GM21723 (cell line): ENCODE data around the gene TCHH.
"Not testable (repeated sequence)": the region's sequence is repeated elsewhere in the genome, so short reads cannot be mapped to it uniquely, and the experiment has no call there.

Experiments used
- ATAC-seq: cut with Tn5 transposase; IDR thresholded peaks from one replicate; pipeline ENCODE4 v1.9.1; 2021; ENCODE audit warnings: mild to moderate bottlenecking, moderate library complexity; ENCODE audit not compliant: unreplicated experiment

Gene TCHH

DNA sequence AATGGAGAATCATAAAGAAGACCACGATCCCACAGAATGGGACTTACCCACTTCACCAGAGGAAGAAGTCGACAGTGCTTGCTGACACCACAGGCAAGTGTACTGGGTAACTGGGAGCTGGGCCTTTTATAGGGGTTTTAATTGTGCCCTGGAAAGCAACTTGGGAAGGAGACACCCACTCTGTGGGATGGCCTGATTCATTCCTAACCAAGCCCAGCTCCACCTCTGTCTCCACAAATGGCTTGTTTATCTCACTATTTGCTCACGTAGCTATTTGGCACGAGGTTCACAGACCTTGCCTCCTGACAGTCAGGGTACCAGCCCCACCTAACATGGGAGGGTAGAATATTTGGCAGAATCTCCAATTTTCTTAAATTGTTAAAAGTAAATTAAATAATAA, at the start of gene TCHH:
TSS of gene TCHH (minus strand) at position 101 of the 400 bp plus-strand sequence. CDS start 1,364 bp downstream, outside the sequence.
- no peak for ATAC-seq

DNA sequence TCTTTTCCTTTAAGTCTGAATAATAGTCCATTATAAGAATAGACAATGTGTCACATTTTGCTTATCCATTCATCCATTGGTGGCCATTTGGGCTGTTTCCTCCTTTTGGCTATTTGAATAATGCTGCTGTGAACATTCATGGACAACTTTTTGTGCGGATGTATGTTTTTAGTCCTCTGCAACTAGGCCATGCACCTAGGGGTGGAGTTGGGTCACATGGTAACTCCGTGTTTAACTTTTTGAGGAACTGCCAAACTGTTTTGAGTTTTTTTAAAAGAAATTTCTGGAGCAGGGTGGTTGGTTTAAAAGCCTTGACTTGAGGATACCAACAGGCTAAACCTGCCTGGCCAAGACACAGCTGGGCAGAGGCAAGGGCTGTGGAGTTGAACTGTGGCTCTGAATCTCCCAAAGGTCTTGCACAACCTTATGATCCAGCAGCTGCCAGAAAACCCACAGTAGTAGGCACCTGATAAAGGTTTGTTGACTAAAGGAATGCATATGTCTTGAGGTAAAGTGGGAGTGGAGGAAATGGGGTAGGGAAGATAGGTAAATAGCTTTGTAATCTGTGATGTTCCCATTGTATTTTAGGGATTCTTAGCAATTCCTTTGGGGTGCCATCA, 49.4 kb upstream of the TCHH start:
- no peak for ATAC-seq

GRCh38 chr1:152162792-152163463, 47.7 kb upstream of the TCHH start:
- no peak for ATAC-seq

DNA sequence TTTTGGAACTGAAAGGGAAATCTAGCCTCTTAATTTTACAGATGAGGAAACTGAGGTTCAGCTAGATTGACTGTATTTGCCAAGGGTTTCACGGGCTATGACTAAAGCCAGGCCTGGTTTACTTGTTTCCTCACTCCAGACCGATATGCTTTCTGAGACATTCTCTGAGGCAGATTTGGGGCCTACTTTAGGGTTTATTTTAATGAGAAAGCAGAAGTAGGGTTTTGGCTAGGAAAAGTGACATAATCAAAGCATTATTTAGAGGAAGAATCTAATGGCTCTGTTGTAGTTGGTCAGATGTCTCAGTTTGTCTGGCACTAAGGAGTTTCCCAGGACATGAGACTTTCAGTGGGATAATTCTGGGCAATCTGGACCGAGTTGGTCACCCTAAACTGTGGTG, 45.3 kb upstream of the TCHH start:
- no peak for ATAC-seq

- ATAC-seq = no peak
Observed at GRCh38 chr1:152159144-152159543, 43.9 kb upstream of the TCHH start, which contains the start of gene RPTN. Gene RPTN, minus strand, starts transcription at chr1:152159228. Its CDS starts 1,339 bp downstream, at chr1:152157889.

DNA sequence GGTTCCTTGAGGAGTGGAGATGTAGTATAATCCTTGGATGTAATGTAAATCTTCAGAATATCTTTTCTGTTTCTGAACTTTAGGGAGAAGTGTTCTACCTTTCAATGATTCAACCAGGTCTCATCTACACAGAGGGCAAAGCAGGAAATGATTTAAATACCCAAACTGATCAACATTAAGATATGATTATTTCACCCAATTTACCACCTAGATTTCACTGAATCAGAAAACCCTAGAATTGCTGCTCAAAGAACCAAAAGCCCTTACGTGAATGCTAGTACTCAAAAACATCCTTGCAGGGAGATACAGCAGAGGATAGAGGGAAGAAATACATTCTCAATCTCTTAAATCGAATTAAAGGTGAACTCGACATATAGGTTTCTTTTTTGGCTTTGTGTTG, 38.8 kb upstream of the TCHH start:
- no peak for ATAC-seq

- no peak for ATAC-seq
Observed at GRCh38 chr1:152151646-152152045, 36.4 kb upstream of the TCHH start.

GRCh38 chr1:152148981-152149380, 33.7 kb upstream of the TCHH start:
- ATAC-seq = no peak

DNA sequence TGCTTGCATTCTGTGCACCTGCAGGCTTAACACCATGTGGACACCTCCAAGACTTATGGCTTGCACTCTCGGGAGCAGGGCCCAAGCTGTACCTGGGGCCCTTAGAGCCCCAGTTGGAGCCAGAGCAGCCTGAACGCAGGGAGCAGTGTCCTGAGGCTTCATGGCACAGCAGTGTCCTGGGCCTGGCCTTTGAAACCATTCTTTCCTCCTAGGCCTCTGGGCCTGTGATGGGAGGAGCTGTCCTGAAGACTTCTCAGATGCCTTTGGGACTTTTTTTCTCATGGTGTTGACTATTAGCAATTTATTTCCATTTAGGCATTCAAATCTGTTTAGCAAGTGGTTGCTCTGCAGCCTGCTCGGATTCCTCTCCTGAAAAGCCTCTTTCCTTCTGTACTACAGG, 32.8 kb upstream of the TCHH start:
- ATAC-seq = no peak

GRCh38 chr1:152145769-152146168, 30.5 kb upstream of the TCHH start:
- ATAC-seq = no peak

GRCh38 chr1:152144674-152145183, 29.5 kb upstream of the TCHH start:
- not testable (repeated sequence) for ATAC-seq

DNA sequence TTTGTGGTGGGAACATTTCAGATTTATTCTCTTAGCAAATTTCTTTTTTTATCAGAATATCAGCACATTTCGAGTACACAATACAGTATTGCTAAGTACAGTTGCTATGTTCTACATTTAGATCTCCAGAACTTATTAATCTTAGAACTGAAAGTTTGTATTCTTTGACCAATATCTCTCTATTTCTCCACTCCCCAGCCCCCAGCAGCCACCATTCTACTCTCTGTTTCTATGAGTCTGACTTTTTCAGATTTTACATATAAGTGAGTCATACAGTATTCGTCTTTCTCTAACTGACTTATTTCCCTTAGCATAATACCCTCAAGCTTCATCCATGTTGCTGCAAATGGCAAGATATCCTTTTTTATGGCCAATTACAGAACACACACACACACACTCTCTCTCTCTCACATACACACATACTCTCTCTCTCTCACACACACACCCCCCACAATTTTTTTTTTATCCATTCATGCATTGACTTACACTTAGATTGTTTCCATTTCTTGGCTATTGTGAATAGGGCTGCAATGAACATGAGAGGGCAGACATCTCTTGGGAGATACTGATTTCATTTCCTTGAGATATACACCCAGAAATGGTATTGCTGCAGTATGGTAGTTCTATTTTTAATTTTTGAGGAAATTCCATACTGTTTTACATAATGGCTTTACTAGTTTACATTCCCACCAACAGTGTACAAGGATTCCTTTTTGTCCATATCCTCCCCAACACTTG, 28.1 kb upstream of the TCHH start:
- peak; percentile 73 for ATAC-seq

GRCh38 chr1:152141971-152142584, 26.8 kb upstream of the TCHH start:
- no peak for ATAC-seq

DNA sequence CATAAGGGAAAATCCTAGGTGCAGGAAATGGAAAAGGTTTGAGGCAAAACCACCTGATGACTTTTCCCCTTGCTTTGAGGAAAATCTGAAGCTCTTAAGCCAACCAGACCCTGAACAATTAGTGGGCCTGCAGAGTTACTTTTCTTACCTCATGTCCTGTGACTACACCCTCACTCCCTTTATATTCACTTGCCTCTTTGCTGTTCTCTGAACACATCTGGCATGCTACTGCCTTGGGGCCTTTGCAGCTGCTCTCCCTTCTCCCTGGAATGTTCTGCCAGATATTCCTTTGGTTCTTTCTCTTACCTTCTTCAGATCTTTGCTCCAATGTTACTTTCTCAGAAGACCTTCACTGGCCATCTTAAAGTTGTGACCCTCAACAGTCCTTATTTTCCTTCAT, 22.0 kb upstream of the TCHH start:
- ATAC-seq = no peak

DNA sequence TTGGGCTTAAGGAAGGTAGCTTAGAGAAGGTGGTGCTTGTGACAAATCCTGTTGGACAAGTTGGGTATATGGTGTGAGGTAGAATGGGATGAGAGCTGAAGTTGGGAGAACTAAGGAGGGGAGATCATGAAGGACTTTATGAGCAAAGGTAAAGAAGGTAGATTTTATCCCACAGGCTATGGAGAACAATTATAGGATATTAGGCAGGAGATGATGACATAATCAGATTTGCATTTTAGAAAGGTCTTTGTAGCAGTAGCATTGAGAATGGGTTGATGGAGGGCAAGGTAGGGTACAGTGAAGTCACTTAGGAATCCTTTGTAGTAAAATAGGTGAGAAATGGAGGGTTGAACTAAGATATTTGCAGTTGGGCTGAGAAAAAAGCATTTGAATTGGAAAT, 14.9 kb upstream of the TCHH start:
- no peak for ATAC-seq

DNA sequence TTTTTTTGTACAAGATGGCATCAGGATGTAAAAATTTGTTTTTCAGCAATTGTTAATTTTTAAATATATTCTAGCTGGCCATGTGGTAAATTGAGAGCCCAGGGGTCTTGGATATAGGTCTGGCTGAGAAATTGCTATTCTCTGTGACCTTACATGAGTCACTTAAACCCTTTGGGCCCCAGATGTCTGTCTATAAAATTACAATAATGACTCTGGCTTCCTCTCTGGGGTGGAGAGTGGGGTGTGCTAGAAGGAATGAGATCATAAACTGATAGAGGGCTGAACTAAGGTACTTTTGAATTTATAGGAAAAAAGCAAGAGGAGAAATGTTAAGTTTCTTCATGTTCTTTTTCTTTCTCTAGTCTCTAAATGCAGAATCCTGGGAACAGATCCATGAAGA, 12.4 kb upstream of the TCHH start:
- ATAC-seq = no peak

DNA sequence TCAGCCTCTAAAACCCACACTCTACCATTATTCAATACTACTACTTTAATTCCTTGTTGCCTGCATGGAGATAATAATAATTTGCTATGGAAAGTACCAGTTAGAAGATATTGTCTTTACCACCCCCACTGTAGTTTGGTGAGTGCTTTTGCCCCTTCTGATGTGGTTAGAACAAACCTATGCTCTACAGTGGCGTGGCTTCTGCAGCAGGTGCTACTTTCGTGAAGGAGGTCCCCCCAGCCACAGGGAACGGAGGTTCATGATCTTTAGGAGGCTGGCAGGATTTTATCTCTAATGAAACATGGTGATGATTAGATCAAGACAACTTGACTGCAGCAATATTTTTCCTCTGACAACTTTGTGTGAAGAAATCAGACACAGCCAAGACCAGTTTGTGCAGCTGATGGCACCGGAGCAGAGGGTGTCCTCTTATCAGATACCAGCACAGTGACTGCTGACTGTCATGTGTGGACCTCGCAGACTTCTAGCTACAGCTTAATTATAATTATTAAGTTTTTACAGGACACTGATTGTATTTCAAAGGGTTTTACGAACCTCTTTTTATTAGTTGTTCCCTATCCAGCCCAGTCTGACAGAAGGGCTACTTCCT, 10.7 kb upstream of the TCHH start:
- ATAC-seq = no peak

DNA sequence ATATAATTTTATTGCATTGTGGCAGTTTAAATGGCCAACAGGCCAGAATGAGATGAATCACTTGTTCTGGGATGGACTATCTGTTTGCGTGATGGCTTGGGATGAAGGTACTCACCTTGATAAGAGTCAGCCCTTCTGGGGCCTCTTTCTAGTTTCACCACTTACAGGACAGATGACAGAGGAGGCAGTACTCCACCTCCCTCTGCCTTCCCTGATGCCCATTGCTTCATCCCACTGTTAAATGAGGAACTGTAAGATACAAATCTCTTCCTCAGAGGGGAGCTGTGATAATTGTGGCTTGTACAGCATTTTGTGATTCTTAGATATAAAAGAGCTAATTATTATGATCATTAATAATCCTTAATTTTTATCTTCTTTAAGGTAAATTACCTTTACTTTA, 3.7 kb upstream of the TCHH start:
- no peak for ATAC-seq

DNA sequence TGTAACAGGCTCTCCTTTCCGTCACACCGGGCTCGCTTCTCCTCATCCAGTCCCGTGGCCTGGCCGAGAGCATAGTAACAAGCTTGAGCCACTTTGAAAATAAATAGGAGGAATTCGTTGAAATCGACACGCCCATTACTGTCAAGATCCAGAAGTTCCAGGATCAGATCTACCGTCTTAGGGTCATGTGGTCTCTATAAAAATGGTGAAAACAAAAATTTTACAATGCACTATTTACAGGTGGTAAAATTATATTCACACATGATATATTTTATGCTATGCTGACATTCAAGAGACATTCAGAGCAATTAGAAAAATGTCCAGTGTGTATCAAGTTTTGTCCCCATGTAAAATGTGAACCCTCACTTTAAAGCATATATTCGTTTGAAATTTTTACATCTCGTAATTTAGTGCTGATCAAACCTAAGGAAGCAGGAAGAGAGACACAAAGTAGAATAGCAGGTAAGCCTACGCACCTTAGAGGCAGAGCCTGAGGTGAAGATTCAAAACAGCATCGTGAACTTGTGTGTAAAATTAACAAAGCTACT, 2.3 kb downstream of the TCHH start:
- no peak for ATAC-seq

DNA sequence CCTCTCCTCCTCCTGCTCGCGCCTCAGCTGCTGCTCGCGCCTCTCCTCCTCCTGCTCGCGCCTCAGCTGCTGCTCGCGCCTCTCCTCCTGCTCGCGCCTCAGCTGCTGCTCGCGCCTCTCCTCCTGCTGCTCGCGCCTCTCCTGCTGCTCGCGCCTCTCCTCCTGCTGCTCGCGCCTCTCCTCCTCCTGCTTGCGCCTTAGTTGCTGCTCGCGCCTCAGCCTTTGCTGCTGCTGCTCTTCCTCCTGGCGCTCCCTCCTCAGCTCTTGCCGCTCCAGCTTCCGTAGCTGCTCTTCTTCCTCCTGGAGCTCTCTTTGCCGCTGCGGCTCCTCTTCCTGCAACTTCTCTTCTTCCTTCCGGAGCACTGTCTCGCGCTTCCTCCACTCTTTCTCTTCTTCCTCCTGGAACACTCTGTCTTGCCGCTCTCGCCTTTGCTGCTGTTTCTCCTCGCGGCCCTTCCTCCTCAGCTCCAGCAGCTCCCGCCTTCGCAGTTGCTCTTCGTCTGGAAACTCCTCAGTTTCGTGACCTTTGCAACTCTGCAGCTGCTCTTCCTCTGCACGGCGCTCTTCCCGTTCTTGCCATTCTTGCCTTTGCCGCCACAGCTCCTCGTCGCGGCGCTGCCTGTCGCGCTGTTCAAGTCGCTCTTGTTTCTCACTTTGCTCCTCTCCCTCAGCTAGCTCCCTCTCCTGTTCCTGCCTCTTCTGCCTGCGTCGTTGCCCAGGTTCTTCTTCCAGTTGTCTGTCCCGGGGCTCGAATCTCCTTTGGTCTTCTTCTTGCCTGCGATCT, 3.0 kb downstream of the TCHH start:
- no peak for ATAC-seq
